K562 (cell line): ENCODE measurements around the gene MIP.

Experiments used
- KDM5B ChIP-seq: fragments of 200-600 bp; sonication (generic); IDR thresholded peaks from 2 replicates; pipeline ENCODE4 v1.6.1; 2012; ENCODE audit warnings: low read depth, mild to moderate bottlenecking, moderate library complexity, low read length, control low read depth, inconsistent platforms; ENCODE audit not compliant: insufficient replicate concordance
- KLF13 ChIP-seq: fragments of 450-650 bp; IDR thresholded peaks from 2 replicates; pipeline ENCODE4 v1.6.1; 2016; ENCODE audit warnings: missing genetic modification characterization, low read depth, mild to moderate bottlenecking, missing compliant biosample characterization, moderate library complexity, borderline replicate concordance
- POLR2A ChIP-seq: fragments of 450-650 bp; conservative IDR thresholded peaks from 2 replicates; pipeline ENCODE4 v1.6.1; 2016
- SMARCE1 ChIP-seq: fragments of 450-650 bp; IDR thresholded peaks from 2 replicates; pipeline ENCODE4 v1.7.1; 2016; ENCODE audit warnings: mild to moderate bottlenecking

- TF ChIP-seq POLR2A = no peak
- TF ChIP-seq KDM5B = no peak
- TF ChIP-seq KLF13 (tag) = no peak
- no peak for TF ChIP-seq SMARCE1
Observed at GRCh38 chr12:56476143-56476542, 21.7 kb upstream of the MIP start.
